PC-3 (cell line): ENCODE measurements around the gene CTU1. TPM values are rescaled to one million over a fixed set of nuclear protein-coding genes. Genes with fewer than 3 reads are reported as not detected.

Source experiments
- ATAC-seq: fragments of 200-7000 bp; cut with Tn5 transposase; 2 replicates; pipeline ENCODE4 v1.9.1; 2020; ENCODE audit warnings: mild to moderate bottlenecking, moderate library complexity
- BruUV-seq: library from RNA; stranded (reverse); fragments of 400-500 nt; replicated peaks from 2 replicates; lab custom pipeline; 2021; lab: Mats Ljungman, UMichigan
- CTCF ChIA-PET: fragments of 300-600 bp; sonication (Branson Sonifier 250); formaldehyde crosslinking; loops from one replicate; lab custom pipeline; 2022; ENCODE audit warnings: antibody characterized with exemption; lab: Charles Lee
- POLR2A ChIA-PET: fragments of 300-600 bp; sonication (Branson Sonifier 250); formaldehyde crosslinking; loops from one replicate; lab custom pipeline; 2022; ENCODE audit warnings: antibody characterized with exemption; ENCODE audit not compliant: unreplicated experiment; lab: Charles Lee
- DNase-seq: peaks from one replicate; pipeline ENCODE4 v3.0.0-alpha.2; 2015
- H2AFZ ChIP-seq: fragments of 300-600 bp; sonication (generic); 2 replicates; pipeline ENCODE4 v1.6.0; 2016; ENCODE audit warnings: antibody characterized with exemption, low read length
- H3F3A ChIP-seq: fragments of 300-600 bp; sonication (generic); one replicate; pipeline ENCODE4 v1.6.0; 2017; ENCODE audit warnings: antibody characterized with exemption, low read length, control low read depth, mild to moderate bottlenecking; ENCODE audit not compliant: unreplicated experiment
- H3K27ac ChIP-seq: fragments of 300-600 bp; sonication (generic); 2 replicates; pipeline ENCODE4 v1.5.1; 2016; ENCODE audit warnings: mild to moderate bottlenecking, low read length
- H3K27me3 ChIP-seq: fragments of 300-600 bp; sonication (generic); 2 replicates; pipeline ENCODE4 v1.6.1; 2016; ENCODE audit warnings: low read length, mixed read lengths
- H3K36me3 ChIP-seq: fragments of 300-600 bp; sonication (generic); 2 replicates; pipeline ENCODE4 v1.6.1; 2016; ENCODE audit warnings: low read depth, mixed run types, low read length, mixed read lengths
- H3K4me1 ChIP-seq: fragments of 300-600 bp; sonication (generic); 2 replicates; pipeline ENCODE4 v1.5.1; 2016; ENCODE audit warnings: low read length; ENCODE audit not compliant: insufficient read depth
- H3K4me2 ChIP-seq: fragments of 300-600 bp; sonication (generic); 2 replicates; pipeline ENCODE4 v1.6.0; 2016; ENCODE audit warnings: low read length
- H3K4me3 ChIP-seq: fragments of 300-600 bp; sonication (generic); 2 replicates; pipeline ENCODE4 v1.5.1; 2016; ENCODE audit warnings: mild to moderate bottlenecking, low read length, mixed read lengths
- H3K79me2 ChIP-seq: fragments of 300-600 bp; sonication (generic); 2 replicates; pipeline ENCODE4 v1.6.1; 2017; ENCODE audit warnings: low read length, mixed read lengths
- H3K9ac ChIP-seq: fragments of 300-600 bp; sonication (generic); 2 replicates; pipeline ENCODE4 v1.6.0; 2016; ENCODE audit warnings: mild to moderate bottlenecking, low read length
- H3K9me2 ChIP-seq: fragments of 300-600 bp; sonication (generic); replicated peaks from 2 replicates; pipeline ENCODE4 v1.6.1; 2016; ENCODE audit warnings: mixed run types, low read length, mixed read lengths
- H3K9me3 ChIP-seq: fragments of 300-600 bp; sonication (generic); 2 replicates; pipeline ENCODE4 v1.6.1; 2016; ENCODE audit warnings: low read length, mixed read lengths
- H4K20me1 ChIP-seq: fragments of 300-600 bp; sonication (generic); 2 replicates; pipeline ENCODE4 v1.6.1; 2016; ENCODE audit warnings: low read length, mixed read lengths
- EZH2 ChIP-seq: fragments of 300-600 bp; sonication (generic); IDR thresholded peaks from one replicate; pipeline ENCODE4 v1.6.1; 2017; ENCODE audit warnings: antibody characterized with exemption, mild to moderate bottlenecking, low read length; ENCODE audit not compliant: unreplicated experiment
- EZH2phosphoT487 ChIP-seq: fragments of 300-600 bp; sonication (generic); IDR thresholded peaks from 2 replicates; pipeline ENCODE4 v1.6.1; 2018; ENCODE audit warnings: mild to moderate bottlenecking, antibody characterized with exemption, low read length, borderline replicate concordance
- intact Hi-C: fragments of 100-400 bp; cut with micrococcal nuclease; formaldehyde crosslinking; loops from 2 replicates; pipeline ENCODE4 v1.9.0; 2023
- total RNA-seq: library from RNA; depleted of rRNA; stranded (reverse); fragments of >200 nt; gene quantifications from 2 replicates; pipeline ENCODE4 v1.2.3, GENCODE V29; 2014
- TF ChIP-seq, protein P1 (sequence below): fragments of 300-600 bp; sonication (generic); conservative IDR thresholded peaks from 2 replicates; pipeline ENCODE4 v1.5.1; 2017; ENCODE audit warnings: antibody characterized with exemption, low read depth, mild to moderate bottlenecking, low read length

Gene CTU1
- total RNA-seq, 1 experiment from 2014 or later: 29.0 TPM

DNA sequence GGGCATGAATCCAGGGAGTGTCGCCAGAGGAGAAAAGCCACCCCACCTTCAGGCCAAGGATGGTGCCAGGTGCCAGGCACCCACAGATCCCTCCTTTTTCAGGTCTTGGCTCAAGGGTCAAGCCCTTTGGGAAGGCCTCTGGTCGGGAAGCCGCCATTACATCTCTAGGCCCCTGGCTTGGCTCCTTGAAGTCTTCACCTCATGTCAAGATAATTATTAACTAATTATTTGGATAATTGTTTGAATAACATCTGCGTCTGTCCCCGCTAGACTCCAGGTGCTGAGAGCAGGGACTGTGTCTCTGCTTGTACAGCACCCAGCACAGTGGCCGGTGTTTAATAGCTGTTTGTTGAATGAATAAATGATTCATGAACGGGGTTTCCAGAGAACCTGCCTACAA lies 44.5 kb downstream of the CTU1 start:
- Histone ChIP-seq H3K9me3 (no peaks in the 10 kb centered on the region), H3K4me3 (no peak overlapping the region), H3K27ac (no peak overlapping the region), H3K27me3 (peaks cover 13% of the 10 kb centered on the region; the same call in 1 of the 2 replicates), H3K4me1 (no peaks in the 10 kb centered on the region), H3K9ac (no peak overlapping the region), H3K79me2 (no peaks in the 10 kb centered on the region), H3K4me2 (no peak overlapping the region), H2AFZ (no peak overlapping the region), H3F3A (no peaks in the 10 kb centered on the region), H3K9me2 (no peaks in the 10 kb centered on the region), H3K36me3 (no peaks in the 10 kb centered on the region), H4K20me1 (no peaks in the 10 kb centered on the region)
- ATAC-seq (no peak), DNase-seq (no peak)
- ChIA-PET POLR2A (no interaction called here), CTCF (no interaction called here)
- intact Hi-C loops: no loop called here
- TF ChIP-seq EZH2phosphoT487 (no peak), EZH2 (no peak)
- TF ChIP-seq, protein P1, sequence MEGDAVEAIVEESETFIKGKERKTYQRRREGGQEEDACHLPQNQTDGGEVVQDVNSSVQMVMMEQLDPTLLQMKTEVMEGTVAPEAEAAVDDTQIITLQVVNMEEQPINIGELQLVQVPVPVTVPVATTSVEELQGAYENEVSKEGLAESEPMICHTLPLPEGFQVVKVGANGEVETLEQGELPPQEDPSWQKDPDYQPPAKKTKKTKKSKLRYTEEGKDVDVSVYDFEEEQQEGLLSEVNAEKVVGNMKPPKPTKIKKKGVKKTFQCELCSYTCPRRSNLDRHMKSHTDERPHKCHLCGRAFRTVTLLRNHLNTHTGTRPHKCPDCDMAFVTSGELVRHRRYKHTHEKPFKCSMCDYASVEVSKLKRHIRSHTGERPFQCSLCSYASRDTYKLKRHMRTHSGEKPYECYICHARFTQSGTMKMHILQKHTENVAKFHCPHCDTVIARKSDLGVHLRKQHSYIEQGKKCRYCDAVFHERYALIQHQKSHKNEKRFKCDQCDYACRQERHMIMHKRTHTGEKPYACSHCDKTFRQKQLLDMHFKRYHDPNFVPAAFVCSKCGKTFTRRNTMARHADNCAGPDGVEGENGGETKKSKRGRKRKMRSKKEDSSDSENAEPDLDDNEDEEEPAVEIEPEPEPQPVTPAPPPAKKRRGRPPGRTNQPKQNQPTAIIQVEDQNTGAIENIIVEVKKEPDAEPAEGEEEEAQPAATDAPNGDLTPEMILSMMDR: no peak
- BruUV-seq: no TSS peak

DNA sequence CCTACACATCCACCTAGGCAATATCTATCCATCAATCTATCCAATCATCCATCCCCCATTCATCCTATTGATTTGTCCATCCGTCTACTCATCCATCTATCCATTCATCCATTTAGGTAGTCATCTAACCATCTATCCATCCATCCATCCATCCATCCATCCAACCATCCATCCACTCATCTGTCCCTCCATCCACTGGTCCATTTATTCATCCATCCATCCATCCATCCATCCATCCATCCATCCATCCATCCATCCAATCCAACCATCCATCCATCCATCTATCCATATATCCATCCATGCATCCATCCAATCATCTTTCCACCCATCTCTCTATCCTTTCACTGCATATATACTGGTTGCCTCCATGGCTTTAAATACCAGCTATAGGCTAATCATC lies 47.2 kb downstream of the CTU1 start:
- TF ChIP-seq, protein P1: no peak
- TF ChIP-seq EZH2phosphoT487 (no peak), EZH2 (no peak)
- DNase-seq (no peak), ATAC-seq (no peak)
- no peak overlapping the region for H3K4me3 ChIP-seq
- H3K27ac ChIP-seq: no peak overlapping the region
- peaks cover 19% of the 10 kb centered on the region; the same call in 1 of the 2 replicates for H3K27me3 ChIP-seq
- CTCF ChIA-PET: no interaction called here
- no peak overlapping the region for H2AFZ ChIP-seq
- H3K4me2 ChIP-seq: no peak overlapping the region
- no peaks in the 10 kb centered on the region for H3F3A ChIP-seq
- H3K36me3 ChIP-seq: no peaks in the 10 kb centered on the region
- POLR2A ChIA-PET: no interaction called here
- no peaks in the 10 kb centered on the region for H3K79me2 ChIP-seq
- no TSS peak for BruUV-seq
- H3K9me2 ChIP-seq: no peaks in the 10 kb centered on the region
- H3K9me3 ChIP-seq: no peaks in the 10 kb centered on the region
- H3K9ac ChIP-seq: no peak overlapping the region
- no peaks in the 10 kb centered on the region for H4K20me1 ChIP-seq
- intact Hi-C loops: no loop called here
- no peaks in the 10 kb centered on the region for H3K4me1 ChIP-seq

DNA sequence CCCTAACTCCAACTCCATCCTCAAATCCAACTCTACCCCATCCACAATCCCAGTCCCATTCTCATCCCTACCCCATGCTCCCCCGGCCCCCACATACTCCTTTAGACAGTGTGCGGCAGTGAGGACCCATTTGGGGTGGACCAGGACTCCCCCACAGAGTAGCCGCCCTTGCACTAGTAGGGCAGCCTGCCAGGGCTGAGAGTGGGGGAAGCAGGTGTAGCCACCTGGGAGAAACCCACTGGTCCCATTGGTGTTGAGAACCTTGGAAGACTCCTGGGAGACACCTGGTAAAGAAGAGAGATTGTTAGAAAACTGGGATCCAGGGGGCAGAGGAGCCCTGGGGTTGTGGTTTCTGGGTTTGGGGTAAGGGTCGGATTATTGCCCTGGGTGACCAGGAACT lies 47.9 kb downstream of the CTU1 start:
- Histone ChIP-seq H3K27ac (no peak overlapping the region), H3F3A (no peaks in the 10 kb centered on the region), H3K9ac (no peak overlapping the region), H3K79me2 (no peaks in the 10 kb centered on the region), H2AFZ (no peak overlapping the region), H3K36me3 (no peaks in the 10 kb centered on the region), H3K4me2 (no peak overlapping the region), H3K27me3 (peaks cover 19% of the 10 kb centered on the region; the same call in 1 of the 2 replicates), H3K9me3 (no peaks in the 10 kb centered on the region), H4K20me1 (no peaks in the 10 kb centered on the region), H3K4me3 (no peak overlapping the region), H3K4me1 (no peaks in the 10 kb centered on the region), H3K9me2 (no peaks in the 10 kb centered on the region)
- CTCF ChIA-PET: no interaction called here
- TF ChIP-seq EZH2 (no peak), EZH2phosphoT487 (no peak)
- TF ChIP-seq, protein P1: no peak
- BruUV-seq: no TSS peak
- intact Hi-C loops: no loop called here
- ATAC-seq: no peak
- no peak for DNase-seq
- POLR2A ChIA-PET: no interaction called here
